Endodermal cell (in vitro differentiated cells): ENCODE data around the gene XPO4. TPM values are rescaled to one million over a fixed set of nuclear protein-coding genes. Genes with fewer than 3 reads are reported as not detected.
A peak's percentile ranks its signal among the peaks of the same experiment; 100 is the strongest.
"Not testable (repeated sequence)": the region's sequence is repeated elsewhere in the genome, so short reads cannot be mapped to it uniquely, and the experiment has no call there.

ENCODE experiments used
- DNase-seq: peaks from one replicate; pipeline ENCODE4 v3.0.0-alpha.2; 2017
- H3K27ac ChIP-seq: 2 replicates; pipeline ENCODE4 v1.5.1; 2013; ENCODE audit warnings: mild to moderate bottlenecking, low read depth, low read length, moderate library complexity
- H3K27me3 ChIP-seq: 2 replicates; pipeline ENCODE4 v1.6.1; 2013; ENCODE audit warnings: mild to moderate bottlenecking, low read length, moderate library complexity; ENCODE audit not compliant: insufficient read depth, control insufficient read depth, poor library complexity, severe bottlenecking
- H3K36me3 ChIP-seq: 2 replicates; pipeline ENCODE4 v1.7.0; 2013; ENCODE audit warnings: mild to moderate bottlenecking, low read length, moderate library complexity; ENCODE audit not compliant: control insufficient read depth, insufficient read depth
- H3K4me1 ChIP-seq: one replicate; pipeline ENCODE4 v1.7.0; 2013; ENCODE audit warnings: low read length; ENCODE audit not compliant: control insufficient read depth, insufficient read depth
- H3K4me3 ChIP-seq: 2 replicates; pipeline ENCODE4 v1.5.1; 2013; ENCODE audit warnings: mild to moderate bottlenecking, low read length, moderate library complexity
- H3K9ac ChIP-seq: 2 replicates; pipeline ENCODE4 v1.6.1; 2013; ENCODE audit warnings: mild to moderate bottlenecking, low read length, moderate library complexity; ENCODE audit not compliant: poor library complexity, severe bottlenecking; ENCODE audit errors: extremely low read depth
- H3K9me3 ChIP-seq: 2 replicates; pipeline ENCODE4 v1.6.1; 2013; ENCODE audit warnings: mild to moderate bottlenecking, low read length, moderate library complexity; ENCODE audit not compliant: control insufficient read depth
- H3K27ac Mint-ChIP-seq: 2 replicates; pipeline ENCODE4 v1.8.0; 2020; ENCODE audit warnings: mixed read lengths
- H3K27me3 Mint-ChIP-seq: 2 replicates; pipeline ENCODE4 v1.8.0; 2021; ENCODE audit warnings: mild to moderate bottlenecking, mixed read lengths; ENCODE audit not compliant: insufficient read depth
- H3K36me3 Mint-ChIP-seq: 2 replicates; pipeline ENCODE4 v1.8.0; 2020; ENCODE audit warnings: low read depth, mixed read lengths
- H3K4me1 Mint-ChIP-seq: 2 replicates; pipeline ENCODE4 v1.8.0; 2020; ENCODE audit warnings: mixed read lengths
- H3K4me3 Mint-ChIP-seq: 2 replicates; pipeline ENCODE4 v1.8.0; 2020; ENCODE audit warnings: mild to moderate bottlenecking, moderate library complexity, mixed read lengths
- H3K9me3 Mint-ChIP-seq: 2 replicates; pipeline ENCODE4 v1.8.0; 2020; ENCODE audit warnings: mild to moderate bottlenecking, mixed read lengths
- CTCF ChIP-seq: fragments of 200-600 bp; sonication (generic); conservative IDR thresholded peaks from 2 replicates; pipeline ENCODE4 v1.5.0; 2021; ENCODE audit warnings: antibody characterized with exemption, mild to moderate bottlenecking
- WGBS, 2 experiments: methylation state at CpG; one replicate each; pipeline versions ENCODE4 v1.1.5 to v1.1.7; 2013; ENCODE audit warnings: missing lambda C conversion rate in 2 of 2, mixed read lengths in 1 of 2; ENCODE audit not compliant: insufficient coverage in 1 of 2, insufficient read length in 1 of 2; 5-methylcytosine and 5-hydroxymethylcytosine counted together
- total RNA-seq, 2 donors: library from RNA; stranded (reverse); fragmentation: NEBNext Ultra II Directional in 1 of 2; extraction: Animal tissue kit (Norgen Biotek cat#: 25700) in 1 of 2; gene quantifications; 2 replicates in 1 of 2; 3 replicates in 1 of 2; pipeline ENCODE4 v1.2.1, GENCODE V29; 2021

The XPO4 gene
- total RNA-seq, 2 donors from 2014 or later, result 28.8 to 32.0 TPM

GRCh38 chr13:20877902-20878301 lies 24.6 kb downstream of the XPO4 start:
- H3K9me3 ChIP-seq, result peaks cover 7% of the 10 kb centered on the region
- H3K27ac Mint-ChIP-seq, result peak overlapping the region; percentile 35
- no peaks in the 10 kb centered on the region for H3K9me3 Mint-ChIP-seq
- TF ChIP-seq CTCF, result no peak
- no peaks in the 10 kb centered on the region for H3K27me3 Mint-ChIP-seq
- H3K4me1 Mint-ChIP-seq, result peaks cover 48% of the 10 kb centered on the region
- H3K4me1 ChIP-seq, result peaks cover 9% of the 10 kb centered on the region
- H3K36me3 Mint-ChIP-seq, result peaks cover 16% of the 10 kb centered on the region
- H3K27ac ChIP-seq, result no peak overlapping the region
- 98 to 100% methylated on average over 1 to 2 of the region's 2 CpGs for WGBS, 2 experiments
- H3K4me3 ChIP-seq, result no peak overlapping the region
- no peak for DNase-seq
- no peaks in the 10 kb centered on the region for H3K36me3 ChIP-seq
- H3K27me3 ChIP-seq, result no peaks in the 10 kb centered on the region
- no peak overlapping the region for H3K4me3 Mint-ChIP-seq
- H3K9ac ChIP-seq, result no peak overlapping the region

- Mint-ChIP-seq H3K36me3 (peaks cover 16% of the 10 kb centered on the region), H3K4me1 (peaks cover 46% of the 10 kb centered on the region)
- H3K9me3 ChIP-seq, H3K9me3 Mint-ChIP-seq, H3K27ac Mint-ChIP-seq, H3K4me3 ChIP-seq, H3K9ac ChIP-seq, DNase-seq, H3K36me3 ChIP-seq, H3K27me3 Mint-ChIP-seq, H3K4me3 Mint-ChIP-seq, H3K27me3 ChIP-seq, H3K27ac ChIP-seq: not testable (repeated sequence)
- WGBS, 2 experiments, result 93 to 100% methylated on average over 4 to 5 of the region's 5 CpGs
- peaks cover 12% of the 10 kb centered on the region for H3K4me1 ChIP-seq
These were observed 25.7 kb downstream of the XPO4 start for GRCh38 chr13:20876802-20877201.

- H3K4me1 ChIP-seq, result peaks cover 12% of the 10 kb centered on the region
- not testable (repeated sequence) for H3K9ac ChIP-seq, H3K9me3 ChIP-seq, H3K27ac Mint-ChIP-seq, H3K27me3 ChIP-seq, H3K9me3 Mint-ChIP-seq, H3K4me3 ChIP-seq, H3K4me3 Mint-ChIP-seq, DNase-seq, H3K27ac ChIP-seq, H3K27me3 Mint-ChIP-seq, H3K36me3 ChIP-seq
- Mint-ChIP-seq H3K36me3 (peaks cover 14% of the 10 kb centered on the region), H3K4me1 (peaks cover 34% of the 10 kb centered on the region)
- WGBS, 2 experiments, result 98 to 100% methylated on average over 1 to 8 of the region's 8 CpGs
These were observed 28.1 kb downstream of the XPO4 start for GRCh38 chr13:20874439-20874838.

- Histone ChIP-seq H3K36me3 (no peaks in the 10 kb centered on the region), H3K4me1 (peaks cover 14% of the 10 kb centered on the region), H3K9me3 (peaks cover 7% of the 10 kb centered on the region), H3K27ac (no peak overlapping the region), H3K9ac (no peak overlapping the region), H3K27me3 (no peaks in the 10 kb centered on the region), H3K4me3 (peak overlapping the region; percentile 34)
- WGBS, 2 experiments, result 64 to 81% methylated on average over 3 of the region's 3 CpGs
- no peak for TF ChIP-seq CTCF
- no peak for DNase-seq
- Mint-ChIP-seq H3K4me3 (no peak overlapping the region), H3K27ac (peak overlapping the region; percentile 38), H3K9me3 (no peaks in the 10 kb centered on the region), H3K36me3 (peaks cover 14% of the 10 kb centered on the region), H3K4me1 (peaks cover 28% of the 10 kb centered on the region), H3K27me3 (no peaks in the 10 kb centered on the region)
These were observed 29.2 kb downstream of the XPO4 start for GRCh38 chr13:20873348-20873747.
